GM21576 (cell line): ENCODE measurements around the gene TENM4.

Experiments used
- ATAC-seq: cut with Tn5 transposase; IDR thresholded peaks from one replicate; pipeline ENCODE4 v1.9.1; 2021; ENCODE audit warnings: mild to moderate bottlenecking, moderate library complexity; ENCODE audit not compliant: unreplicated experiment

The TENM4 gene

GRCh38 chr11:78949976-78950690 lies 490.7 kb downstream of the TENM4 start:
- ATAC-seq: no peak

- ATAC-seq: no peak
Observed at GRCh38 chr11:78946945-78947902, 493.6 kb downstream of the TENM4 start.

- no peak for ATAC-seq
Observed at GRCh38 chr11:78943841-78944240, 497.0 kb downstream of the TENM4 start.

GRCh38 chr11:78943154-78943553 lies 497.7 kb downstream of the TENM4 start:
- ATAC-seq: no peak

- ATAC-seq: no peak
Observed at GRCh38 chr11:78941226-78941851, 499.5 kb downstream of the TENM4 start.

- ATAC-seq: no peak
Observed at GRCh38 chr11:78940500-78941225, 500.2 kb downstream of the TENM4 start.

DNA sequence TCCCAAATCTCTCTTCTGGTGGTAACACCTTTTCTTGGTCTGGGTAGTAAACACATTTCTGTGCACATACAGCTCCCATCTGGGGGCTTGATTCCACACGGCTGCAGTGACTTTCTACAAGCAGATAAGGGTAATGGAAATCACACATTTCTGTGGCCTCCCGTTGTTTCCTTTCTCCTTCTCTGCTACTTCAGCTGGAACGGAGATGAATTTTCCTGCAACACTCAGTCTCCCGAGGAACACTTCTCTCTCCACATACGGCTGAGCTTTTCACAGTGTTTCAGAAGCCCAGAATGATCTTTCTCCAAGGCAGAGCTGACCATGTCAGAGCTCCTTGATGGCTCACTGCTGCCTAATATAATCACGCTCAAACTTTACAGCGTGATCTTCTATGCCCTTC lies 501.9 kb downstream of the TENM4 start:
- no peak for ATAC-seq

DNA sequence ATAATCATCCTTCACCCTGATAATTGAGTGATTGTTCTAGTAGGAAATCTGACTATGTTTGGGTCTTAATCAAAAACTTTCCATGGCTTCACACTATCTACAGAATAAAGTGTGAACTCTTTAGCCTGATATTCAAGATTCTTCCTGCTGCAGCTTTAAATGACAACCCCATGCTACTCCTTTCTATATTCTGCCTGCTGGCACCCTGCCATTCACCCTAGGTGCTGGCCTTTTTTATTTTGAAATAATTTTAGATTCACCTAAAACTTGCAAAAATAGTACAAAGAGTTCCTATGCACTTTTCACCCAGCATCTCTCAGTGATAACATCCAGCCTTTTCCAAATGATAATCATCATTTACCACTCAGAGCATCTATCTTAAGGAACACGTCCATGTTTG lies 502.8 kb downstream of the TENM4 start:
- ATAC-seq: no peak

GRCh38 chr11:78935398-78936068 lies 505.3 kb downstream of the TENM4 start:
- no peak for ATAC-seq

GRCh38 chr11:78933350-78933749 lies 507.5 kb downstream of the TENM4 start:
- ATAC-seq: no peak

DNA sequence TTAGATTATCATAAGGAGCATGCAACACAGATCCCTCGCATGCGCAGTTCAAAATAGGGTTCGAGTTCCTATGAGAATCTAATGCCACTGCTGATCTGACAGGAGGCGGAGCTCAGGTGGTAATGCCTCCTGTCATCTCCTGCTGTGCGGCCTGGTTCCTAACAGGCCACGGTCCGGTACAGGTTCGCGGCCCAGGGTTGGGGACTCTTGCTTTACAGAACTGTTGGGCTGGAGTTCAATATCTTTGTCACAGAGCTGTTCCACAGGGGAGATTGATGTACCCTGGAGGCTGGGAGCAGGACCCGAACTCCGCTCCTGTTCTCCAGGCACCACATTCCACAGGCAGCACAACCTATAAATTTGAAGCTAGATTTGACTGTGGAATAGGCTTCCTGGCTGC lies 508.1 kb downstream of the TENM4 start:
- ATAC-seq: no peak

GRCh38 chr11:78931891-78932290 lies 508.9 kb downstream of the TENM4 start:
- ATAC-seq: no peak

DNA sequence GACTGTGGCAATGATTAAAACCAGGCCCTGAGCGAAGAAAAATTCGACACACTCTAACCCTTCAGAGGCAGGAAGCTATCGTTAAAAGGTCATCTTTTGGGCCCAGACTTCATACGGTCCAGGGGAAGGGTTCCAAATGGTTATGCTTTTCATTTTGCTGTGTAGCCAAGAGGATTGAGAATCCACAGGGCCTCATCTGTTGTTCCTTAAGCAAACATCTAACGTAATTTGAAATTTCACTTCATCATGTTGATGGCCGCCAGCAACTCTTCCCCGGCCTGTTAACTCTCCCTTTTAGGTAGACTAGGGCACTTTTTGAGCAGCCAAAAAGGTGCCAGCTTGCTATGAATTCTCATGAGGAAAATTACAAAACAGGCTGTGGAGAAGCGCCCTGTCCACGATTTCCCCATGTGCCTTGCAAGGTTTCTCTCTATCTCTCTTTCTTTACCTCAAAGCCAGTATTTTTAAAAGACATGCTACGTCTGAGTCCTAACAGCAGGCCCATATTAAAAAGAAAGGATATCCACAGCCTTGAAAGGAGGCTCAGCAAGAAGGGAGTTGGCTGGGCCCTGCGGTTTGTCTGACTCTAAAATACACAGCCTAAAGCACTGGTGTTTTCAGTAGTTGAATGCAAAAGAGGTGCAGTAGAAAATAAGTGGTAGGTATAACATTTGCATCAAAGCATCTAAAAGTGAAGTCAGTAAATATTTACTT lies 509.9 kb downstream of the TENM4 start:
- ATAC-seq: no peak

DNA sequence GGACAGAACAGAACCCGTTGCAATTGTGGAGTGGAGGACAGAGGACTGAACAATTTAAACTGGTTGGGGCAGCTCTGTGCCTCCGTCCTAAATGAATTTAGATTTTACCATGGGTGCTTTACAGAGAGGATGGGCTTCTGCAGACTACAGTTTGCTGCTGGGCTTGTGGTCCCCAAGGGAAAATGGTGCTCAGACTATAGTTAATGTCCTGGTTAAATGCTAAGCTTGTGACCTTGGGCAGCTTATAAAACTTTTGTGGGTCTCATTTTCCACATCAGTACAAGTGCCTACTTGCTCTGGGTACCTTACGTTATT lies 511.0 kb downstream of the TENM4 start:
- ATAC-seq: no peak

DNA sequence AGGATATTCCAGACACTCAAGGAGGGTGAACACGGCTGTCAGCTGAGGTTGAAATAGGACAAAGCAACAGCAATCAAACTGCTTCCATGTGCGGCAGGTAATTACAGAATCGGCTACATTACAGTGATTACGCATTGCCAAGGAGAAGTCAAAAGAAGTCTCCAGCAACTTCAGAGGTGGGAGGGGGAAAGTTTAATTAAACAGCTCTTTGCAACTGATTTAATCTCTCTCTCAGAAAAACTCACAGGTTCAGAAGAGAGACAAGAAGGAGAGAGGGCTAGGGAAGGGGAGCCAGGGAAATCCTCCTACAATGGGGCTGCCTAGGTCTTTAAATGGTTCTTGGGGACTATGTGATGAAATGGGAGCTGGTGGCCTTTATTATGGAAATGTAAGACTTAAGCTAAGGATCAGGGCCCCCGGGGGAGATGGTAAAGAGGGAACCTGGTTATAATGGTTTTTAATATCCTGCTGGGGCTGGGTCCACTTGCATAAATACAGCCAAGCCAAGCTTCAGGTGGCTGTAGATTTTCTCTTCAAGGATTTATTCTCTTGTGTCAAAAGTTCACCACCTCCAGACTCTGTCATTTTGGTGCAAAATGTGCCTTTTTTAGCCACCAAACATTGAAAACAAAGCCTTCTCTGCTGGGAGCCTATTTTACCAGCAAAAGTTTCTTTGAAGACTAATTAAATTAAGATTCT lies 511.5 kb downstream of the TENM4 start:
- no peak for ATAC-seq

DNA sequence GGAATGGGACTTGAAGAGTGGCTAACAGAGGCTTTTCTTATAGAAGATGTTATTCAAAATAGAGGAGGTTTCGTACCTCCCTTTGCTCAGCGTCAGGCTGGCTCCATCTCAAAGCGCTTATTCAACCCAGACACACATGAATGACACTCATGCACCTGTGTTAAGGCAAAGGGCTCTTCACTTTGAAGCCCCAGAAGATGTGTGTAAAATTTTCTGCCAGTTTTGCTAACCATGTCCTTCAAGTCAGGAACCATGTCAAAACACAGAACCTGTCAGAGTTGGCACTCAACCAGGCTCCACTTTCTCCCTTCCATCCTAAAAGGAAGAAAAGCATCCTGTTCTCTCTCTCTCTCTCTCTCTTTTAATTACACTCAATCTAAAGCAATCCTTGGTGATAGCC lies 513.3 kb downstream of the TENM4 start:
- no peak for ATAC-seq

GRCh38 chr11:78926633-78927338 lies 514.0 kb downstream of the TENM4 start:
- no peak for ATAC-seq

DNA sequence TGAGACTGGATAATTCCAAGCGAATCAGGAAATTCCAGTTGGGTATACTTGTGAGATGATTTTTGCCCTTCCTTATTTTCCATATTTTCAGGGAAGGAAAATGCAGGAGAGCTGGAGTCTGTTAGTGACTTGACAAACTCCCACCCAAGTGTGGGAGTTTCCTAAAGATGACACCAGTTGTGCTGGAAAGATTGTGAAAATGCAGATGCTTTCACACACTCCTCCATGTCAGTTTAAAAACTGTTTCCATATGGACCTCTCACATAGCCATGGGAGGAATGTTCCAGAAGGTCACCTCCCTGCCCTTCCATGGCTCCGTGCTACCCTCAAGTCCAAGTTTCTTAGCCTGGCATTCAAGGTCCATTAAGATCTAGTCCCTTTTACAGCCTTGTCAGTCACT lies 515.4 kb downstream of the TENM4 start:
- no peak for ATAC-seq
